ENCODE results near the gene TRAF1. TPM values are rescaled to one million over a fixed set of nuclear protein-coding genes. Genes with fewer than 3 reads are reported as not detected.

TRAF1 gene
- total RNA-seq, 1 experiment from 2014 or later = 1.4 TPM

GRCh38 chr9:120950421-120951388, 24.1 kb upstream of the TRAF1 start:
- no peak overlapping the region for H2BK120ac ChIP-seq (ENCODE audit: low read depth, low read length, poor library complexity, severe bottlenecking)
- no peaks in the 10 kb centered on the region for H3K79me1 ChIP-seq (ENCODE audit: insufficient read depth, low read depth, low read length, poor library complexity, severe bottlenecking)
- no peak overlapping the region for H3K18ac ChIP-seq (ENCODE audit: insufficient read length, low read depth, low read length)
- no peak overlapping the region for H3K14ac ChIP-seq (ENCODE audit: insufficient read depth, low read length)
- H2AFZ ChIP-seq (ENCODE audit: low read length) = no peak overlapping the region
- H3K9ac ChIP-seq (ENCODE audit: extremely low read depth, insufficient read length, low read length) = no peak overlapping the region
- 0 out of 2 replicates have a peak, but pooled peaks cover 4% of the 10 kb centered on the region for H3K4me1 ChIP-seq (ENCODE audit: insufficient read depth, low read length)
- no peaks in the 10 kb centered on the region for H3K27me3 ChIP-seq (ENCODE audit: insufficient read depth, low read length)
- no peak overlapping the region for H3K27ac ChIP-seq (ENCODE audit: insufficient read length, low read depth, low read length)
- no peak overlapping the region for H4K91ac ChIP-seq (ENCODE audit: insufficient read length, low read depth, low read length)
- TF ChIP-seq, protein P1, sequence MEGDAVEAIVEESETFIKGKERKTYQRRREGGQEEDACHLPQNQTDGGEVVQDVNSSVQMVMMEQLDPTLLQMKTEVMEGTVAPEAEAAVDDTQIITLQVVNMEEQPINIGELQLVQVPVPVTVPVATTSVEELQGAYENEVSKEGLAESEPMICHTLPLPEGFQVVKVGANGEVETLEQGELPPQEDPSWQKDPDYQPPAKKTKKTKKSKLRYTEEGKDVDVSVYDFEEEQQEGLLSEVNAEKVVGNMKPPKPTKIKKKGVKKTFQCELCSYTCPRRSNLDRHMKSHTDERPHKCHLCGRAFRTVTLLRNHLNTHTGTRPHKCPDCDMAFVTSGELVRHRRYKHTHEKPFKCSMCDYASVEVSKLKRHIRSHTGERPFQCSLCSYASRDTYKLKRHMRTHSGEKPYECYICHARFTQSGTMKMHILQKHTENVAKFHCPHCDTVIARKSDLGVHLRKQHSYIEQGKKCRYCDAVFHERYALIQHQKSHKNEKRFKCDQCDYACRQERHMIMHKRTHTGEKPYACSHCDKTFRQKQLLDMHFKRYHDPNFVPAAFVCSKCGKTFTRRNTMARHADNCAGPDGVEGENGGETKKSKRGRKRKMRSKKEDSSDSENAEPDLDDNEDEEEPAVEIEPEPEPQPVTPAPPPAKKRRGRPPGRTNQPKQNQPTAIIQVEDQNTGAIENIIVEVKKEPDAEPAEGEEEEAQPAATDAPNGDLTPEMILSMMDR (conservative IDR thresholded peaks at IDR 0.05) = no peak
- H2BK15ac ChIP-seq (ENCODE audit: low read depth, low read length) = no peak overlapping the region
- peaks cover 0 to 3% of the 10 kb centered on the region in 2 experiments; a peak in 1 of 4 replicates for H3K4me1 Mint-ChIP-seq
- no peaks in the 10 kb centered on the region for H3K27me3 Mint-ChIP-seq (ENCODE audit: low read depth)
- no peak overlapping the region for H4K8ac ChIP-seq (replicated peaks; ENCODE audit: insufficient read length, low read depth, low read length)
- no peak overlapping the region for H3K4me3 Mint-ChIP-seq
- H3K9me3 Mint-ChIP-seq = no peaks in the 10 kb centered on the region
- no peaks in the 10 kb centered on the region for H4K20me1 ChIP-seq (ENCODE audit: control insufficient read depth, insufficient read depth, insufficient read length)
- H3K4ac ChIP-seq (ENCODE audit: low read depth, low read length) = no peak overlapping the region
- H2BK12ac ChIP-seq (ENCODE audit: insufficient read length, low read depth, low read length) = no peak overlapping the region
- H3K79me2 ChIP-seq (ENCODE audit: insufficient read depth, low read length) = no peaks in the 10 kb centered on the region
- no peaks in the 10 kb centered on the region for H3K36me3 Mint-ChIP-seq (ENCODE audit: insufficient read depth in 1 of 3, low read depth in 3 of 3)
- no peak overlapping the region for H2BK5ac ChIP-seq (ENCODE audit: insufficient read length, low read length)
- no peaks in the 10 kb centered on the region for H3K23me2 ChIP-seq (ENCODE audit: insufficient read length, low read depth, low read length, poor library complexity, severe bottlenecking)
- H4K5ac ChIP-seq (ENCODE audit: insufficient read length, low read depth, low read length) = no peak overlapping the region
- H3K56ac ChIP-seq (ENCODE audit: insufficient read length, low read depth, low read length) = no peak overlapping the region
- no peak overlapping the region for H2AK5ac ChIP-seq (ENCODE audit: insufficient read length, low read length)
- WGBS (ENCODE audit: extremely low coverage, insufficient read length, low lambda C conversion rate) = no CpG with 5 or more reads among the region's 8 CpGs
- no peak overlapping the region for H3T11ph ChIP-seq (ENCODE audit: low read length)
- H3K4me2 ChIP-seq (ENCODE audit: insufficient read depth, insufficient read length, low read length) = no peak overlapping the region
- no peak overlapping the region for H3K23ac ChIP-seq (ENCODE audit: insufficient read length, low read depth, low read length)
- H3K27ac Mint-ChIP-seq = no peak overlapping the region
- H3K9me3 ChIP-seq (ENCODE audit: control insufficient read depth, low read depth, low read length) = no peaks in the 10 kb centered on the region
- no peak overlapping the region for H2BK20ac ChIP-seq (ENCODE audit: low read depth, low read length, poor library complexity, severe bottlenecking)
- no peak for DNase-seq
